HG03280 (cell line): ENCODE data around the gene MYO1E.
"Not testable (repeated sequence)": the region's sequence is repeated elsewhere in the genome, so short reads cannot be mapped to it uniquely, and the experiment has no call there.

Source experiments
- ATAC-seq: cut with Tn5 transposase; IDR thresholded peaks from one replicate; pipeline ENCODE4 v1.9.1; 2021; ENCODE audit warnings: mild to moderate bottlenecking, moderate library complexity; ENCODE audit not compliant: unreplicated experiment

Gene MYO1E

GRCh38 chr15:59353994-59354416, 18.7 kb downstream of the MYO1E start:
- ATAC-seq: no peak

- ATAC-seq: no peak
Observed at GRCh38 chr15:59352683-59353082, 20.0 kb downstream of the MYO1E start.

- no peak for ATAC-seq
Observed at GRCh38 chr15:59352189-59352588, 20.5 kb downstream of the MYO1E start.

GRCh38 chr15:59350421-59350732, 22.3 kb downstream of the MYO1E start:
- no peak for ATAC-seq

- ATAC-seq: no peak
Observed at GRCh38 chr15:59349680-59350420, 22.8 kb downstream of the MYO1E start.

- ATAC-seq: no peak
Observed at GRCh38 chr15:59347915-59348314, 24.8 kb downstream of the MYO1E start.

- ATAC-seq: no peak
Observed at GRCh38 chr15:59346951-59347350, 25.7 kb downstream of the MYO1E start.

GRCh38 chr15:59345326-59345725, 27.3 kb downstream of the MYO1E start:
- ATAC-seq: no peak

GRCh38 chr15:59344311-59344710, 28.4 kb downstream of the MYO1E start:
- ATAC-seq: no peak

- ATAC-seq: no peak
Observed at GRCh38 chr15:59340325-59340724, 32.3 kb downstream of the MYO1E start.

GRCh38 chr15:59339252-59339672, 33.4 kb downstream of the MYO1E start:
- ATAC-seq: no peak

GRCh38 chr15:59338414-59338813, 34.3 kb downstream of the MYO1E start:
- no peak for ATAC-seq

- not testable (repeated sequence) for ATAC-seq
Observed at GRCh38 chr15:59336725-59337124, 35.9 kb downstream of the MYO1E start.

GRCh38 chr15:59335207-59335786, 37.4 kb downstream of the MYO1E start:
- no peak for ATAC-seq

GRCh38 chr15:59334076-59334415, 38.6 kb downstream of the MYO1E start:
- ATAC-seq: no peak

- no peak for ATAC-seq
Observed at GRCh38 chr15:59333401-59334075, 39.1 kb downstream of the MYO1E start.

- no peak for ATAC-seq
Observed at GRCh38 chr15:59332009-59332408, 40.7 kb downstream of the MYO1E start.

GRCh38 chr15:59330649-59331048, 42.0 kb downstream of the MYO1E start:
- ATAC-seq: no peak

GRCh38 chr15:59329570-59330350, 42.9 kb downstream of the MYO1E start:
- ATAC-seq: no peak

- no peak for ATAC-seq
Observed at GRCh38 chr15:59329091-59329490, 43.6 kb downstream of the MYO1E start.

GRCh38 chr15:59327942-59328341, 44.7 kb downstream of the MYO1E start:
- ATAC-seq: no peak

GRCh38 chr15:59326856-59327255, 45.8 kb downstream of the MYO1E start:
- no peak for ATAC-seq
